HG03571 (cell line): ENCODE measurements around the gene KMT5B.

Source experiments
- ATAC-seq: cut with Tn5 transposase; IDR thresholded peaks from one replicate; pipeline ENCODE4 v1.9.1; 2021; ENCODE audit not compliant: unreplicated experiment

Gene KMT5B

DNA sequence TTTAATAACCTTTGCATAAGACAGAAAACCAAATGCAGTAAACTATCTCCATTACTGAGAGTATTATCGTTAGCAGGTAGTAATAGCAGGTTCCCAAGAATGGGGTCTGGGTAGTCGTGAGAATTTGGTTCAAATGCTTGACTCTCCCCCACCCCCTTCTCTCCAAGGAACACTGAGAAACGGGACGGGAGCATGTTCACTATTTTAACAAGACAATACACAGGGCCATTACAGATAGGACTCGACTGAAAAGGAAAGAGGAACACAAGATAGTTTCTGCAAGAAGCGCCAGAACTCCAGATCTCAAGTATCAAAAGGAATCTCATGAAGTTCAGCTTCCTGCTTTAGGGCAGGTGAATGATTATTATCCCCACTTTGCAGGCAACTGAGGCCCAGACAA lies 27.0 kb downstream of the KMT5B start:
- ATAC-seq: no peak

DNA sequence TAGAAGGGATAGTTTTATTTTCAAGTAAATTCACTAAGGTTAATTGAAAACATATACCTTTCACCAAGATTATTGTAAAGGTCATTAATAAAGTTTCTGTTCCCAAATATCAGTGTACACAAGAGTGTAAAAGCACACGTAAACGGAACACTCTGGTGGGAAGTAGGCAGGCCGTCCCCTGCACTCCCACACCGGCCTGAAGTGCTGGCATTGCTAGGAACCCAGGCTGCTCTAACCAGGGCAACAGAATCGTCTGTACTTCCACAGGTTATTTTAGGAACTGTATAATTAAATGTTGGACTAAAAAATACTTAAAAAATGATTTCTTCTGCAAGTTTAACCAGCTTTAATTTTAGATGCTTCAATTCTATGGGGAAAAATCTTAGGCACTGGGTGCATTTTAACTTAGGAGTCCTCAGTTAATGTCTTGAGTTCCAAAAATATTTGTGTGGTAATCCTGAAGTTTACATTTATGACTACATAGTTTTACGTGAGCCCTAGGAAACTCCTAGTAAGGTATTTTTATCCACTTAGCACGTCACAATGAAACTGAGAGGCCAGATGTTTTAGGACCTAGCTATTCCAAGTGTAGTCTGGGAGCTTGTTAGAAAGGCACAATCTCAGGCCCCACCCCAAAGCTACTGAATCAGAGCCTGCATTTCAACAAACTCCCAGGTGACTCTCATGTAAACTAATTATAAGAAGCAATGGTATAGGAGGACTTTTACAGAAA lies 31.2 kb downstream of the KMT5B start:
- no peak for ATAC-seq

DNA sequence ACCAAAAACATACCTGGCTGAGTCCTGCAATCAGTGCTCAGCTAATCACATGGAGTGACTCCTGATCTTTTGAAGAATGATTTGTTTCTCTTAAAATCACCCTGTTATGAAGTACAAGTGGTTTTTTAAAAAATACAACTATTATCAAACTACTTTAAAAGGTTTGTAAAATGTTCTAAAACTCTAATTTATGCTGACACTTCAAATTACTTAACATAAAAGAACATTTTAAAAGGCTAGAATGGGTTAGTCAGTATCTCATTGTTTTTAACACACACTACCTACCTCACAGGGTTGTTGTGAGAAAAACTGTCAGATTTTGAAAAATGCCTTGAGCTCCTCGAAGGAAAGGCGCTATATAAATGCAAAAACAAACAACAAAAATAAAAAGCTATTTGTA lies 33.2 kb downstream of the KMT5B start:
- no peak for ATAC-seq

DNA sequence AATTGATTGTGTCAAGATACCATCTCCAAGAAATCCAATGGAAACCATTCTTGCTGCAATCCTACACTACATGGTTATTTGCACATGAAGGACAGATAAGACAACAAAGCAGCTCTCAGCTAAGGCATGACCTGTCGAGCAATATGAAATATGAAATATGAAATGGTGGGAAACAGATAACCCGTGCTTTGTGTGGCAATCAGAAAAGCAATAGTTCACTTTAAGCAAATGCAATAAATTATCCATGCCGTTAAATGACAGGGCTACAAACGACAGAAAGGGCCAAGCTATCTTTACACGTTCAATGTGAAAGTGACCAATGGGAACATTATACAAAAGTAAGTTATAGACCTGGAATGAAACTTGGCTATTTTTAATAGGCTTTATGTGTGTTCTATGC lies 35.2 kb downstream of the KMT5B start:
- ATAC-seq: no peak

DNA sequence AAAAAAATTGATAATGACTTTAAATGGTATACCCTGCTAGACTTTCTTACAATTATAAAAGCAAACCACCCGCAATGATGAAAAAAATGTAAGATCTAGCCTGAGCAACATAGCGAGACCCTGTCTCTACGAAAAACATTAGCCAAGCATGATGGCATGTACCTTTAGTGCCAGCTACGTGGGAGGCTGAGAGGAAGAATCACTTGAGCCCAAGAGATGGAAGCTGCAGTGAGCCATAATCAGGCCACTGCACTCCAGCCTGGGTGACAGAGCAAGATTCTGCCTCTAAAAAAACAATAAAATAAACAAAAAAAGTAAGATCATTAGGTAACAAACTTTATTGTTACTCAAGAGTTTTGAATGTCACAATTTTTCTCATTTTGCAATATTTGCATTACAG lies 39.2 kb downstream of the KMT5B start:
- no peak for ATAC-seq

DNA sequence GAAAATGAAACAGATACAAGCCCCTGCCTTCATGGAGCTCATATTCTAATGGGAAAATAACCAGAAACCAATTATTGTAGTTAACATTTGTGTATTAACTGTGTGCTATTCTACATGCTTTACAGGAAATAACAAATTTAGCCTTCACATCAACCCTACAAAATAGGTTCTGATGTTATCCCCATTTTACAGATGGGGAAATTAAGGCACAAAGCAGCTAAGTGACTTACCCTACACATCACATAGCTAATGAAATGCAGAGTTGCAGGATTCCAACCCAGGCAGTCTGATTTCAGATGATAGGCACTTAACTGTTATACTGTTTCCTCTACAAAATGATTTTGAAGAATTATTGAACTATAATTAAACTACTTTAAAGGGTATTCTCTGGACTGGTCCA lies 43.7 kb downstream of the KMT5B start:
- no peak for ATAC-seq

DNA sequence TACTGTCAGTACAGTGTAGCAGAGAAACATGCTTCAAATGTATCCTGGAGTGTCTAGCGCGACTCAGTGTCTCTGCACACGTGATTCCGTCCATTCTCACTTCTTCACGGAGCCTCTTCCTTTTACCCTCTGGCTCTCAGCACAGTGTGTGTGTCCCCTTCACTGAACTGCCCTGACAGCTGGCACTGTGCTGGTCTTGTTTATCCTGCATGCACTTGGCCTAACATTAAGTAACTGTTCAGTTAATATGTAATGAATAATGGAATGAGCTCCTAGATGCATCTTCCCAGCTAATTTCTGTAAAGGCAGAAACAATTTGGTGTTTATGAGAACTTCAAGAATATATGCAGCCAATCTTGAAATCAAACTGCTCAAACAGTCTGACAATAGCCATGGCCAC lies 44.4 kb downstream of the KMT5B start:
- ATAC-seq: no peak

DNA sequence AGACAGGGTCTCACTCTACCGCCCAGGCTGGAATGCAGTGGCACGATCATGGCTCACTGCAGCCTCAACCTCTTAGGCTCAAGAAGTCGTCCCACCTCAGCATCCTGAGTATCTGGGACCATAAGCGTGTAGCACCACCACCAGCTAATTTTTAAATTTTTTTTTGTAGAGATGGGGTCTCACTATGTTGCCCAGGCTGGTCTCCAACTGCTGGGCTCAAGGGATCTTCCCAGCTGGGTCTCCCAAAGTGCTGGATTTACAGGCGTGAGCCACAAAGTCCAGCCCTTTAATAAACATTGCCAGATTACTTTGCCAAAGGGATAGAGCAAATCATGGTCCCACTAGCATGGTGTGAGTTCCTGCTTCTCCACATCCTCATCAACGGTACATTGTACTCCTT lies 45.6 kb downstream of the KMT5B start:
- no peak for ATAC-seq

DNA sequence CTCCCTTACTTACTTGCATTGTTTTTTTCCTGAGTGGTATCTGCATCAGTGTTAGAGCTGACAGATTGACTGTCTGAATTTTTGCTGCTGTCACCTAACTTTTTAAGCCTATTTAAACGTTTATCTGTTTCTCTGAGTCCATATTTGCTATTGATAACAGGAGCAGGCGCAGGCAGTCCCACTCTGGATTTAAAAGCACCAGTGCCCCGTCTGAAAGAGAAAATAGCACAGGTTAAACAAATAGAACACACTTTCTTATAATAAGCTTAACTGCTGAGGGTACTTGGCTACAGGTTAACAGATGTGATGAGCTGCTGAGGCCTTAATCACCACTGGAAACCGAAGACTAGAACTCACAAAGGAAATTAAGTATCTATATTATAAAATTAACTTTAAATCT lies 46.1 kb downstream of the KMT5B start:
- ATAC-seq: no peak

DNA sequence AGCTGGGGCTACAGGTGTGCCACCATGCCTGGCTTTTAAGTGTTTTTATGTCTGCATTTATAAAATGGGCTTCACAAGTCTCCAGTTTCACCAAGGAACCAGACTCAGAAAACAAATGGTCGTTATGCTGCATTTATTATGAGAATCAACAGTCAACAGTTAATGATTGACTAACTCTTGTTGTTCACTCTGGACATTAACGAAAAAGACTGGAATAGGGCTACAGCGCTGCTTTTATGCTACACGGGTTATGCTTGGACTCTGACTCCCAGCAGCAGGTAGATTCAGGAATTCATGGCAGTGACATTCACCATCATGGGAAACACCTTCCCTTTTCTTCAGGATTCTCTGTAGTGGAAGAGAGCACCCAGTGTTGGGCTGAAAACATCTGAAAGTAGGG lies 47.5 kb downstream of the KMT5B start:
- ATAC-seq: no peak

DNA sequence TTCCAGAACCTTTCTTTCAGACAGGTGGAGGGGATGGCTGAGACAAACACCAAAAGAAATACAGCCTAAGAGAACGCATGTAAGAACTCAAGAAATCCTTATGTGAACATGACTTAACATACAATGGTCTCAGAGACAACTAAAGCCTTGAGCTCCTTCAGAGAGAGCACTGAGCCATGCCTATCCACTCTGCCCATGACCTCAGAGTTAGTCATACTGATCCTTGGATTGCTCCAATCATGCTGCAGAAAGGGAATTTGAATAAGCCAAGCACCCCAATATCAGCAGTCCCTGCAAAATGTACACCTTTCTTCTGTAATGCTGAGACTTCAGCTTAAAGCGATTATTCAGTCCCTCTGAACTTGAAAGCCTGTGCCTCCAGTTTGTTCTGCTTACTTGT lies 48.7 kb downstream of the KMT5B start:
- no peak for ATAC-seq

DNA sequence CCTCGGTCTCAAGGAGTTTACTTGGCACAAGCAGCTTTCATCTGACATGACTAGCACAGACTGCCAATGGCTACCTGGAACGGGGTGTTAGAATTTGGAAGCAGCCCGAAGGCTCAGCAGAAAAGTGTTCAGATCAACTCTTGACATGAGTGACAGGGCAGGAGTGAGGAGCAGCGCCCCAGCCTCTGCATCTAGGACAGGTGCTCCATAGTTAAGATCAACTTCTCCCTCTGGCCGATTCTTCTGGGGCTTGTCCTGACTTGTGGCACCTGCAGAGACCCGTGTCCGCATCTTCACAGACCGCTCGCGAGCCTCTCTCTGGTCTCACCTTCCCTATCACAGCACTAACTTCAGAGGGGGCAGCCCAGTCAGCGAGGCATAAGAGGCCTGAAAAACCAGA lies 49.4 kb downstream of the KMT5B start:
- no peak for ATAC-seq

DNA sequence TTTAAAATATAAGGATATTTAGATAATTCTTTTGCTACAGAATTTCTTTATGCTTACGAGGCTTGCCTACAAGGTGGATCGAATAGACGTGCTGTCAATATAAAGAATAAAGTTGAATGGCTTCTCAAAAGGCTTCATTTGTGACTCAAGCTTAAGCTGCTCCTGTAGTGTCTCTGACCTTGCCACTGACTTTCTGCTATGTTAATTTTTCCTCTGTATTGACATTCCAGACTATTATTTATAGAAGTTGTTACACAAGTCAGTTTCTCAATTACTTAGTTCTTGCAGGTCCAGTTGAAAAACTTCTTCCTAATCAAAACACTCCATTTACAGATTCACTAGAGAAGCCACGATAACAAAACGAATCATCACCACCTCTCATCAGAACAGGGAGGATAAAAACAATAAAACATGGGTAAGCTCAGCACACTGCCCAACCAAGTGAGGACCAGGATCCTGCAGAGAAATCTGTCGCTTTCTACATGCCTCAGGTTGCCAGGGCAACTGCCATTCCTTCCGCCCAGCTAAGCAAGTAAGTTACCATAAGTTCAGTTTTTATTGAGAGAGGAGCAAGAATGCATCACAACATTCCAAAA lies 52.9 kb downstream of the KMT5B start:
- ATAC-seq: no peak

DNA sequence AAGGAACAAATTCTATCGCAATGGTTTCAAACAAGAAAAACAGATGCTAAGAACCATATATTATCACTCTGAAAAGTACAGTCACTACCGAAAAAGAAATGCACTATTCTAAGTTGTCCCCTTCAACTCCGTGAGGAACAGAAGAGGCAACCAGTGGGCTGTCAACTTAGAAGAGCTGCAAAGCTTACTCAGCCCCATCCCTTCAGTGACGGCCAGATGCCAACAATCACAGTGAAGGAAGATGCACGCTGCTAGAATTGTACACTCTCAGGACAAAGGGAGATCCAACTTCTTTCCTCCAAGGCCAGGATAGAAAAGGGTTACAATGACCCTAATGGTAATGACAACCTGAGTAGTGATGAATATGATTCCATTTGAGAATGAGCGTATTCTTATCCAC lies 53.4 kb downstream of the KMT5B start:
- no peak for ATAC-seq

DNA sequence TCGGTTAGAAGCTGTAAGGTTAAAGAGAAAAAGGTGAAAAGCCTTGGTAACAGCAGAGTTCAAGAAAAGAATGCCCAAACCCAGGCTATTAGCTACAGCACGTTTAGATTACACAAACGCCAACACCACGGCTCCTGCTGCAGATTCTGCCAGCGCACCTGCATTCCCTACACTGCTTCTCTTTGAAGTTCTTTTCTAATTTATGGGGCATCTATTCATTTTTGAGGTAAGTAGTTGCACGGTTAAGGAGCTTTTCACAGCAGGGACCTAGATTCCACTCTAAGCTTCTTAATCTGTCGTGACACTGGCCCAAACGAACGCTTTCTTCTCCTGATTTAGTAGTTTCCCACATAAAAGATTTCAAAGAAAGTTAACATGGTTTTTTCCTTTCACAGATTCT lies 53.9 kb downstream of the KMT5B start:
- no peak for ATAC-seq

DNA sequence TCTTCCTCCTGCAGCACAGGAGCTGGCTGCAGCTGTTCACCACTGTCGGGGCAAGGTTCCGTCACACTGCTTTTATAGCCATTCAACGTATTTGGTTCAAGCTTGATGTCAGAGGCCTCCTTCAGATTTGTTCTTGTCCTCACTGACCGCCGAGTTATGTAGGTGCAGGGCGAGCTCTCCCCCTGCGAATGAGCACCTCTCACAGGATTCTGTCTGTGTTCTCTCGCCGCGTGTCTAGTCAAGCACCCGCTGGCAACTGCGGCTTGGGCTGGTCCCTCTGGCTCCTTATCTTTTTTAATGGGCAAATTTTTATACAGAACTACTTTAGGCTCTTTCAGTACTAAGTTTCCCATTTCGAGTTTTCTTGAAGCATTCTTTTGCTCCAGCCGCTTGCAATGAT lies 54.5 kb downstream of the KMT5B start:
- ATAC-seq: no peak

DNA sequence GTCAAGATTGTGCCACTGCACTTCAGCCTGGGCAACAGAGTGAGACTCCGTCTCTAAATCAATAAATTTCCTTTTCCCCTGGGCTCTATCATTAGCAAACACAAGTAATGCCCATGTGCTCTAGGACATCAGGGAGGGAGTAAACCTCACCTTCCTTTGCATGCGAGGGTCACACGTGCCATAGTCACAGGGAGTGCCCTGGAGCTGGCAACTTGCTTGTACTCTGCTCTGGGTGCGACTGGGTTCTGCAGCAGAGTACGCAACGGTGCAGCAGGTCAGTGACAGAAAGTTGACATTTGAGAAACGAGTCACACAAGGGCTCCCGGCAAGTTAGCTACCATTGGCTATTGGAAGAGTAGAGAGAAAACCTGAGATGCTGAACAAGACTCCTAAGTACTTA lies 59.4 kb downstream of the KMT5B start:
- ATAC-seq: no peak

DNA sequence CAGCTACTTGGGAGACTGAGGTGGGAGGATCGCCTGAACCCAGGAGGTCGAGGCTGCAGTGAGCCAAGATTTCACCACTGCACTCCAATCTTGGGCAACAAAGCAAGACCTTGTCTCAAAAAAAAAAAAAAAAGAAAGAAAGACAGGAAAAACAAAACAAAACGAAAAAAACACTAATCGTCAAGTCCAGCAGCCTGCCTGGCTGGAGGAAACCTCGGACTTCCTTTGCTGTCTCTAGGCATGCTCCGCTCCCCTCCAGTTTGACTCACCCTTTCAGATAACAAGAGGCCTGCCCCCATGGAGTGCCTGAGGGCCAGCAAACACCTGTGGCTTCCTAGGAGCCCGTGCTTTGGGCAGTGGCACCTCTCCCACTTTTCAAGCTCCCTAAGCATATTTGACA lies 63.1 kb downstream of the KMT5B start:
- ATAC-seq: no peak

DNA sequence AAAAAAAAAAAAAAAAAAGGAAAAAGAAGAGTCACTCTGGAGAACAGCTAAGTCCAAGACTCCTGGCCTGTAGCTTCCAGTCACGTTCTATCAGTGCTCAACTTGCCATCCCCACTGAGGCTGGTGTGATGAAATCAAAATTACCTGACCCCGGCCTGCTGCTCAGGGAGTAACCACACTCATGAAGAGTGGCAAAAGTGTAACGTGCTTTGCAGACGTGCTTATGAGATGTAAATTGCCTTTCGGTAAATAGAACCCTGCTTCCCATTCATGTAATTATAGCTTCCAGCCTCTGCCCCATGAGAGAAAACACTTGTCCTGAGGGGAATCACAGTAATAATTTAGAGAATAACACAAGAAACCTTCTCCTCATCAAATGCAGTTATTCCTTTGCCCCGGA lies 63.7 kb downstream of the KMT5B start:
- ATAC-seq: no peak

DNA sequence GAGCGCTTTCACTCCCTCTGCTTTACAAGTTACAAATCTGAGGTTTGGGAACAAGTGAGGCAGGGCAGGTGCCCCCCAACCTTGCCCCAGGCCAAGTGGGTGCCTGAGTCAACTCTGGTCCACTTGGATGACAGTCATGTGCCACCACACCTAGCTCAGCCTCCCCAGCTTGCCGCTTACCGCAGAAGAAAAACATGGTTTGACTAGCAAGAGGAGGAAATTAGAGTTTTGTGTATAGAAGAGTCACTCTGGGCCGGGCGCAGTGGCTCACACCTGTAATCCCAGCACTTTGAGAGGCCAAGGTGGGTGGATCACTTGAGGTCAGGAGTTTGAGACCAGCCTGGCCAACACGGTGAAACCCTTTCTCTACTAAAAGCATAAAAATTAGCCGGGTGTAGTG lies 64.2 kb downstream of the KMT5B start:
- ATAC-seq: no peak

DNA sequence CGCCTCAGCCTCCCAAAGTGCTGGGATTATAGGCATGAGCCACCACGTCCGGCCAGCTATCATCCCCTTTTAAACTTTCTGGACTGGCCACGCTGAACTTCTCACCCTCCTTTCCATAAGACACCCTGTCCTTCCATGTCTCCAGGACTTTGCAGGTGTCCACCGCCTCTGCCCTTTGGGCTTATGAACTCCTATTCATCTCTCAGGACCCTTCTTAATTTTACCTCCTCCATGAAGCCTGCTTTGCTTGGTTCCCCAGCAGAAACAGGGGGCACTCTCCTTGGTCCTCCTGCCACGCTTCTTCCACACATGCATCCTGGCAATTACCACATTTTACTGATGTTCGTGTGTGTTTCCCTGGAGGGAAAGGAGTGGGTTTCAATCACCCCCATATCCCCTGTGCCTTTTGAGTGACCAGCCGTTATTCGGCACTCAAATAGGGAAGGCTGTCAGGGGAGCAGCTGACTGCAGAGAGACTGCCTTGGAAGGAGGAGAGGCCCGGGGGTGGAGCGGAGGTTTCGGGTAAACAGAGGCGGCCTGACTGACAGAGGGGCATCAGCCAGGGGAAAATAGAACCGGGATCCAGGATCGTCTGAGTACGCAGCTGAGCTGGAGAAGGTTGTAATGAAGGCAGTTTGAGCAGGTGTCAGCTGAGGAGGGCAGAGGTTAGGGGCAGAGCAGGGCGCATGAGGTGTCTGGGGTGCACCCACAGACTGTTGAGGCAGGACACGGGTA lies 64.9 kb downstream of the KMT5B start:
- ATAC-seq: no peak

DNA sequence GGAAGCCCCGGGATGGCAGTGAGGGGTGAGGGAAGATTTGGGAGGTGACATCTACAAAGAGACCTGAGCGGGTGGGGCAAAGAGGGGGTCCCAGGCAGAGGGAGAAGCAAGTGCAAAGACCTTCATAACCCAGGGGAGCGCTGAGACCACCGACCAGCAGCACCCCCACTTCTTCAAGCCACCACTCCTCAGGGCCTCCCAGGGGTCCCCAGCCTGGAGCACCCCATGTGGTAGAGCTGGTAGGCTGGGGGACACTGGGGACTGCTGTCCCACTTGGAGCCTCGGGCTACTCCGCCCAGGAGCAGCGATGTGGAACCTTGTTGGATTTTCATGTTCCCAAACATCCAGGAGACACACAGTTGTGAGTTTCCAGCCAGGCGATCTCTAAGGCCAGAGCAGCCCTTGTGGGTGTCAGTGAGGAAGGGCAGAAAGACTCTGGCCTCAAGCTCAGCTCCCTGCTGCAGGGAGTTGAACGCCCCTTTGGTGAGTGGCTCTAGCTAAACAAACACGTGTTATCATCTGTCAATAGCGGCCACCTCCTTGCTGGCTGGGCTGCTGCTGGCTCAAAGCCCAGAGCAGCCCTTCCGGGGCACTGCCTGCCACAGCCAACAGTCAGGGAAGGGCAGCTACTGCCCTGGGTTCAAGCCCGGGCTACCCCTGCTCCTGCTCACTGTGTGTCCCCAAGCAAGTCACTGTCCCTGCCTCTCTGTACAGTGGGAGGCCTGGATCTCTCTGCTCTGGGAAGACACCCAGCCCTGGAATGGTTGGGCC lies 66.2 kb downstream of the KMT5B start:
- ATAC-seq: no peak
